H9 (cell line): ENCODE results near the gene ZDHHC11. TPM values are rescaled to one million over a fixed set of nuclear protein-coding genes. Genes with fewer than 3 reads are reported as not detected.

Experiments used
- DNase-seq: peaks from one replicate; pipeline ENCODE4 v3.0.0-alpha.2; 2017
- H2AFZ ChIP-seq: one replicate; pipeline ENCODE4 v1.6.1; 2013; ENCODE audit warnings: mild to moderate bottlenecking, low read length, control low read depth, moderate library complexity
- H2AK5ac ChIP-seq: 2 replicates; pipeline ENCODE4 v1.6.1; 2013; ENCODE audit warnings: low read length, control low read depth, mixed read lengths; ENCODE audit not compliant: insufficient read length
- H2BK120ac ChIP-seq: one replicate; pipeline ENCODE4 v1.6.1; 2013; ENCODE audit warnings: low read depth, mild to moderate bottlenecking, low read length, control low read depth, inconsistent platforms; ENCODE audit not compliant: poor library complexity, severe bottlenecking
- H2BK12ac ChIP-seq: 2 replicates; pipeline ENCODE4 v1.6.1; 2013; ENCODE audit warnings: low read length, control low read depth, mixed read lengths, low read depth; ENCODE audit not compliant: insufficient read length
- H2BK15ac ChIP-seq: 2 replicates; pipeline ENCODE4 v1.6.1; 2013; ENCODE audit warnings: low read depth, low read length, control low read depth
- H2BK20ac ChIP-seq: one replicate; pipeline ENCODE4 v1.6.1; 2013; ENCODE audit warnings: low read depth, mild to moderate bottlenecking, low read length, control low read depth, inconsistent platforms; ENCODE audit not compliant: poor library complexity, severe bottlenecking
- H2BK5ac ChIP-seq: 2 replicates; pipeline ENCODE4 v1.6.1; 2013; ENCODE audit warnings: low read length, control low read depth, mixed read lengths; ENCODE audit not compliant: insufficient read length
- H3K14ac ChIP-seq: 2 replicates; pipeline ENCODE4 v1.6.1; 2013; ENCODE audit warnings: low read length, control low read depth; ENCODE audit not compliant: insufficient read depth
- H3K18ac ChIP-seq: 2 replicates; pipeline ENCODE4 v1.6.1; 2013; ENCODE audit warnings: low read depth, mild to moderate bottlenecking, mixed read lengths, low read length, control low read depth; ENCODE audit not compliant: insufficient read length
- H3K23ac ChIP-seq: 2 replicates; pipeline ENCODE4 v1.6.1; 2013; ENCODE audit warnings: low read length, control low read depth, mixed read lengths, low read depth; ENCODE audit not compliant: insufficient read length
- H3K23me2 ChIP-seq: 2 replicates; pipeline ENCODE4 v1.6.1; 2013; ENCODE audit warnings: low read depth, mild to moderate bottlenecking, mixed read lengths, low read length, control low read depth; ENCODE audit not compliant: insufficient read length, poor library complexity, severe bottlenecking
- H3K27ac ChIP-seq: 2 replicates; pipeline ENCODE4 v1.5.1; 2013; ENCODE audit warnings: low read length, control low read depth, mixed read lengths, low read depth; ENCODE audit not compliant: insufficient read length
- H3K27me3 ChIP-seq: 2 replicates; pipeline ENCODE4 v1.6.1; 2013; ENCODE audit warnings: low read length, control low read depth, inconsistent platforms; ENCODE audit not compliant: insufficient read depth
- H3K4ac ChIP-seq: 2 replicates; pipeline ENCODE4 v1.6.1; 2013; ENCODE audit warnings: low read depth, mild to moderate bottlenecking, control low read depth, inconsistent platforms, low read length, moderate library complexity
- H3K4me1 ChIP-seq: 2 replicates; pipeline ENCODE4 v1.6.1; 2013; ENCODE audit warnings: low read length, control low read depth, inconsistent platforms; ENCODE audit not compliant: insufficient read depth
- H3K4me2 ChIP-seq: 2 replicates; pipeline ENCODE4 v1.6.1; 2013; ENCODE audit warnings: low read length, control low read depth, mixed read lengths; ENCODE audit not compliant: insufficient read length, insufficient read depth
- H3K56ac ChIP-seq: 2 replicates; pipeline ENCODE4 v1.6.1; 2013; ENCODE audit warnings: low read depth, mild to moderate bottlenecking, mixed read lengths, low read length, control low read depth; ENCODE audit not compliant: insufficient read length
- H3K79me1 ChIP-seq: 2 replicates; pipeline ENCODE4 v1.6.1; 2013; ENCODE audit warnings: low read depth, mild to moderate bottlenecking, moderate library complexity, low read length, control low read depth, inconsistent platforms; ENCODE audit not compliant: insufficient read depth, poor library complexity, severe bottlenecking
- H3K79me2 ChIP-seq: 2 replicates; pipeline ENCODE4 v1.6.1; 2013; ENCODE audit warnings: low read length, control low read depth, inconsistent platforms; ENCODE audit not compliant: insufficient read depth
- H3K9ac ChIP-seq: 2 replicates; pipeline ENCODE4 v1.6.1; 2013; ENCODE audit warnings: low read length, control low read depth, mixed read lengths; ENCODE audit not compliant: insufficient read length; ENCODE audit errors: extremely low read depth
- H3K9me3 ChIP-seq: one replicate; pipeline ENCODE4 v1.6.1; 2013; ENCODE audit warnings: low read depth, low read length, inconsistent platforms; ENCODE audit not compliant: control insufficient read depth
- H3T11ph ChIP-seq: one replicate; pipeline ENCODE4 v1.6.1; 2013; ENCODE audit warnings: mild to moderate bottlenecking, low read length, control low read depth, inconsistent platforms
- H4K20me1 ChIP-seq: one replicate; pipeline ENCODE4 v1.6.1; 2013; ENCODE audit not compliant: control insufficient read depth, insufficient read length, insufficient read depth
- H4K5ac ChIP-seq: 2 replicates; pipeline ENCODE4 v1.6.1; 2013; ENCODE audit warnings: low read depth, mild to moderate bottlenecking, mixed read lengths, low read length, control low read depth; ENCODE audit not compliant: insufficient read length
- H4K8ac ChIP-seq: replicated peaks from 2 replicates; pipeline ENCODE4 v1.6.1; 2013; ENCODE audit warnings: low read length, control low read depth, mixed read lengths, low read depth; ENCODE audit not compliant: insufficient read length
- H4K91ac ChIP-seq: 2 replicates; pipeline ENCODE4 v1.6.1; 2013; ENCODE audit warnings: low read depth, mild to moderate bottlenecking, moderate library complexity, mixed read lengths, low read length, control low read depth; ENCODE audit not compliant: insufficient read length
- H3K27ac Mint-ChIP-seq, 3 experiments: 2 replicates in 2 of 3; 3 replicates in 1 of 3; pipeline ENCODE4 v1.8.0; 2020 to 2021; ENCODE audit warnings: mixed read lengths in 3 of 3, mild to moderate bottlenecking in 1 of 3, moderate library complexity in 1 of 3
- H3K27me3 Mint-ChIP-seq: 2 replicates; pipeline ENCODE4 v1.8.0; 2021; ENCODE audit warnings: low read depth, mild to moderate bottlenecking, moderate library complexity, mixed read lengths
- H3K36me3 Mint-ChIP-seq, 3 experiments: 2 replicates in 2 of 3; 3 replicates in 1 of 3; pipeline ENCODE4 v1.8.0; 2020 to 2021; ENCODE audit warnings: low read depth in 3 of 3, mixed read lengths in 3 of 3; ENCODE audit not compliant: insufficient read depth in 1 of 3
- H3K4me1 Mint-ChIP-seq, 2 experiments: 2 replicates each; pipeline ENCODE4 v1.8.0; 2020; ENCODE audit warnings: mixed read lengths in 2 of 2
- H3K4me3 Mint-ChIP-seq, 2 experiments: 2 replicates in 1 of 2; 3 replicates in 1 of 2; pipeline ENCODE4 v1.8.0; 2020 to 2021; ENCODE audit warnings: mild to moderate bottlenecking in 2 of 2, mixed read lengths in 2 of 2, moderate library complexity in 1 of 2
- H3K9me3 Mint-ChIP-seq, 2 experiments: 2 replicates in 1 of 2; 3 replicates in 1 of 2; pipeline ENCODE4 v1.8.0; 2020; ENCODE audit warnings: mild to moderate bottlenecking in 2 of 2, mixed read lengths in 2 of 2, moderate library complexity in 1 of 2
- CTCF ChIP-seq: fragments of 200-600 bp; sonication (generic); conservative IDR thresholded peaks from 3 replicates; pipeline ENCODE4 v1.8.0; 2021; ENCODE audit warnings: antibody characterized with exemption, mild to moderate bottlenecking
- WGBS: extraction: QIAGEN DNeasy Blood & Tissue Kit; methylation state at CpG from one replicate; pipeline ENCODE4 v1.1.7; 2013; ENCODE audit warnings: missing lambda C conversion rate, low lambda C conversion rate, mixed read lengths; ENCODE audit not compliant: insufficient read length; ENCODE audit errors: extremely low coverage; 5-methylcytosine and 5-hydroxymethylcytosine counted together
- total RNA-seq: library from RNA; stranded (reverse); gene quantifications from 2 replicates; pipeline ENCODE4 v1.2.1, GENCODE V29; 2021

The ZDHHC11 gene
- total RNA-seq, 1 experiment from 2014 or later, result 37.6 TPM

DNA sequence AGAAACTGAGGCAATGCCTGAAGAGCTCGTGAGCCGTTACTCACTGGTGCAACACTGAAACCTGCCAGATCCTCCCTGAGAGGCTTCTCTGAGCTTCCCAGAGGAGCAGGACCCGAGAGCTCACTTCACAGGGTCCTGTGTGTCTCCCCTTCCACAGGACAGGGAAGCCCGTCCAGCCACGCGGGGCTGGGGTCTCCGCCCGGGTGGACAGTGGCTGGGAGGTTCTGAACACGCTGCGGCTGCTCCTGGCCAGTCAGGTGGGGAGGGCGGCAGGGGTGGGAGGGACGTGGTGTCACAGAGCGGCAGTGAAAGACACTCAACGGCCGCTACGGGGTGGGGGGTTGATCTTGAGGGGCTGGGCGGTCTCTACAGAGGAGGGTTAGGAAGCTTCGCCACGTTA lies 290 bp upstream of the ZDHHC11 start:
- no peak for DNase-seq

More for the DNA sequence above, 290 bp upstream of the ZDHHC11 start:
- Histone ChIP-seq H4K5ac (no peak overlapping the region), H3K4me2 (no peak overlapping the region), H2AFZ (no peak overlapping the region), H3K4ac (no peak overlapping the region), H2BK20ac (no peak overlapping the region), H3K27ac (no peak overlapping the region), H2BK120ac (no peak overlapping the region), H3K79me2 (no peaks in the 10 kb centered on the region), H3K56ac (no peak overlapping the region), H2BK15ac (no peak overlapping the region), H3K9ac (no peak overlapping the region), H3K27me3 (no peaks in the 10 kb centered on the region), H3K79me1 (no peaks in the 10 kb centered on the region), H3K18ac (no peak overlapping the region), H4K20me1 (no peaks in the 10 kb centered on the region), H3K9me3 (no peaks in the 10 kb centered on the region), H3K23ac (no peak overlapping the region), H2AK5ac (no peak overlapping the region), H3K14ac (no peak overlapping the region), H2BK5ac (no peak overlapping the region), H3K4me1 (no peaks in the 10 kb centered on the region), H4K8ac (no peak overlapping the region), H3T11ph (no peak overlapping the region), H3K23me2 (no peaks in the 10 kb centered on the region), H2BK12ac (no peak overlapping the region), H4K91ac (no peak overlapping the region)
- Mint-ChIP-seq H3K27ac (no peak overlapping the region), H3K4me3 (no peak overlapping the region), H3K36me3 (peaks cover 0 to 7% (median 0%) of the 10 kb centered on the region in 3 experiments; a peak in 3 of 7 replicates), H3K9me3 (no peaks in the 10 kb centered on the region), H3K27me3 (peaks cover 10% of the 10 kb centered on the region; the same call in 1 of the 2 replicates), H3K4me1 (no peaks in the 10 kb centered on the region)
- TF ChIP-seq CTCF, result no peak
- WGBS, result no CpG with 5 or more reads among the region's 19 CpGs
